HG02870 (cell line): ENCODE measurements around the gene SNTA1.
"Not testable (repeated sequence)": the region's sequence is repeated elsewhere in the genome, so short reads cannot be mapped to it uniquely, and the experiment has no call there.

Source experiments
- ATAC-seq: cut with Tn5 transposase; IDR thresholded peaks from one replicate; pipeline ENCODE4 v1.9.1; 2021; ENCODE audit warnings: mild to moderate bottlenecking, moderate library complexity; ENCODE audit not compliant: unreplicated experiment

SNTA1 gene

GRCh38 chr20:33400812-33401183, 42.8 kb downstream of the SNTA1 start:
- ATAC-seq, result peak; percentile 10

DNA sequence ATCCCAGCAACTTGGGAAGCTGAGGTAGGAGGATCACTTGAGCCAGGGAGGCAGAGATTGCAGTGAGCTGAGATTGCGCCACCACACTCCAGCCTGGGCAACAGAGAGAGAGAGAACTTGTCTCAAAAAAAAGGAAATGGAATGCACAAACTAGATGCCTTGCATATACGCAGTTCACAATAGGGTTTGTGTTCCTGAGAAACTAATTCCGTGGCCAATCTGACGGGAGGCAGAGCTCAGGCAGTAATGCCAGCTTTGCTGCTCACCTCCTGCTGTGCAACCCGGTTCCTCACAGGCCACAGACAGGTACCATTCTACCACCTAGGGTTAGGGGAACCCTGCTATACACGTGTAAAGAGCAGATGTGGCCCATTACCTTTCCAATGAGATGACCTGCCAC, 43.6 kb downstream of the SNTA1 start:
- no peak for ATAC-seq

DNA sequence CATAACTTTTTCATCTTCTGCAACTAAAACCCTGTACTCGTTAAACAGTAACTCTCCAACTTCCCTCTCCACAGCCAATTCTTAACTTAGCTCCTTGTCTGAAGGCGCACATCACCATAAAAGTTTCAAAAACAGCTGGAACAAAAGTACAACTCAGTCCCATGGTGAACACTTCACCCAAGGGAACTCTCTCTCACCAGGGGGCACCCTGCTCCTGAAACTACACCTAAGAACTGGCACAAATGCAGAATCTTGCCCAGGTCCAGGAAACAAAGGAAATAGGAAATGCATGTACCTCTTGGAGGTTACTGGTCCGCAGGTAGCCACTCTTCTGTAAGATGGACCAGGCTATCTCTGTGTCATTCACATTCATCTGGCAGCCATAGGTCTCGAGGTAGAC, 48.8 kb downstream of the SNTA1 start:
- no peak for ATAC-seq

GRCh38 chr20:33393609-33394008, 50.0 kb downstream of the SNTA1 start:
- ATAC-seq, result no peak

- ATAC-seq, result no peak
These were observed 51.7 kb downstream of the SNTA1 start for GRCh38 chr20:33391722-33392415.

DNA sequence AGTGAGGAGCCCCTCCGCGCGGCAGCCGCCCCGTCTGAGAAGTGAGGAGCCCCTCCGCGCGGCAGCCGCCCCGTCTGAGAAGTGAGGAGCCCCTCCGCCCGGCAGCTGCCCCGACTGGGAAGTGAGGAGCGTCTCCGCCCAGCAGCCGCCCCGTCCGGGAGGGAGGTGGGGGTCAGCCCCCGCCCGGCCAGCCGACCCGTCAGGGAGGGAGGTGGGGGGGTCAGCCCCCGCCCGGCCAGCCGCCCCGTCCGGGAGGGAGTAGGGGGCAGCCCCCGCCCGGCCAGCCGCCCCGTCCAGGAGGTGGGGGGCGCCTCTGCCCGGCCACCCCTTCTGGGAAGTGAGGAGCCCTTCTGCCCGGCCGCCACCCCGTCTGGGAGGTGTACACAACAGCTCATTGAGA, 54.2 kb downstream of the SNTA1 start:
- not testable (repeated sequence) for ATAC-seq

- no peak for ATAC-seq
These were observed 55.3 kb downstream of the SNTA1 start for GRCh38 chr20:33388268-33388667.

- no peak for ATAC-seq
These were observed 56.4 kb downstream of the SNTA1 start for GRCh38 chr20:33387177-33387576.

GRCh38 chr20:33386673-33387072, 56.9 kb downstream of the SNTA1 start:
- ATAC-seq, result no peak

- ATAC-seq, result no peak
These were observed 66.2 kb downstream of the SNTA1 start for GRCh38 chr20:33377366-33377765.

- ATAC-seq, result no peak
These were observed 69.6 kb downstream of the SNTA1 start for GRCh38 chr20:33373735-33374605.

- no peak for ATAC-seq
These were observed 70.5 kb downstream of the SNTA1 start for GRCh38 chr20:33372993-33373441.

- no peak for ATAC-seq
These were observed 73.3 kb downstream of the SNTA1 start for GRCh38 chr20:33370291-33370690.

GRCh38 chr20:33362898-33363297, 80.7 kb downstream of the SNTA1 start:
- ATAC-seq, result no peak

DNA sequence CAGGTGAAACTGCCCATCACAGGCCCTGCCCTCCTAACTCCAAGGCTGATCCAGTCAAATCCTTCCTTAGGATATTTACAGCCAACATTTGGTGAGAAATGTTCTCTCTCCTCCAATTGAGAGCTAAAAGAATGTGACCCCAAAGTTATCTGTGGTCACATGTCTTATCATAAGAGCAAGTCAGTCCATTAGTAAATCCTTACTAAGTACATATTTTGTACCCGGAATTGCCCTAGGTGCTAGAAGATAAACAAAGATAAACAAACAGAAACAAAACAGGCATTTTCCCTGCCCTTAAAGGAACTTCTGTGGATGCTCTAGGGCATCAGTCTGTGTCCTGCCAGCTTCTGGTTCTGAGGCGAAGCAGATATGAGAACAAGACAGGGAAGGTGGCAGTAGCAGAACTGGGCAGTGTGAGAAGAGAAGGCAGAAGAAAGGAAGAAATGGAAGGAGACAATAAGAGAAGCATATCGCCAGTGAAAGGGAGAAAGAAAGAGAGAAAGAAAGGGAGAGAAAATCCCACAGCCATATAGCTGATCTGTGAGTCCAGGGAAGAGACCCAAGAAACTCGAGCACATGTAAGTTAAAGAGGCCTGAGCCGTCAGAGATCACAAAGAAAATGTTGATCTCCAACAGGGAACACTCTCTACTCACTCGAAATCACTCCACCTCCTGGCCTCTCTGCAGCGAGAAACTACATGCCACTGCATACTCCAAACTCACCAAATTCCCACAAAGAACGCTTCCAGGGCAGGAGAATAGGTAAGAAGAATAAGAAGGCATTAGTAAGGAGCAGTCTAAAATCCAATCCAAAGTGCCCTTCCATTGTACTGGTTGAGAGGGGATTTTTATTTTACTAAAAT, 83.9 kb downstream of the SNTA1 start:
- ATAC-seq, result no peak
